GM21381 (cell line): ENCODE measurements around the gene PROSER3.
"Not testable (repeated sequence)": the region's sequence is repeated elsewhere in the genome, so short reads cannot be mapped to it uniquely, and the experiment has no call there.

Experiments
- ATAC-seq: cut with Tn5 transposase; IDR thresholded peaks from one replicate; pipeline ENCODE4 v1.9.1; 2021; ENCODE audit warnings: mild to moderate bottlenecking, moderate library complexity; ENCODE audit not compliant: unreplicated experiment

PROSER3 gene

DNA sequence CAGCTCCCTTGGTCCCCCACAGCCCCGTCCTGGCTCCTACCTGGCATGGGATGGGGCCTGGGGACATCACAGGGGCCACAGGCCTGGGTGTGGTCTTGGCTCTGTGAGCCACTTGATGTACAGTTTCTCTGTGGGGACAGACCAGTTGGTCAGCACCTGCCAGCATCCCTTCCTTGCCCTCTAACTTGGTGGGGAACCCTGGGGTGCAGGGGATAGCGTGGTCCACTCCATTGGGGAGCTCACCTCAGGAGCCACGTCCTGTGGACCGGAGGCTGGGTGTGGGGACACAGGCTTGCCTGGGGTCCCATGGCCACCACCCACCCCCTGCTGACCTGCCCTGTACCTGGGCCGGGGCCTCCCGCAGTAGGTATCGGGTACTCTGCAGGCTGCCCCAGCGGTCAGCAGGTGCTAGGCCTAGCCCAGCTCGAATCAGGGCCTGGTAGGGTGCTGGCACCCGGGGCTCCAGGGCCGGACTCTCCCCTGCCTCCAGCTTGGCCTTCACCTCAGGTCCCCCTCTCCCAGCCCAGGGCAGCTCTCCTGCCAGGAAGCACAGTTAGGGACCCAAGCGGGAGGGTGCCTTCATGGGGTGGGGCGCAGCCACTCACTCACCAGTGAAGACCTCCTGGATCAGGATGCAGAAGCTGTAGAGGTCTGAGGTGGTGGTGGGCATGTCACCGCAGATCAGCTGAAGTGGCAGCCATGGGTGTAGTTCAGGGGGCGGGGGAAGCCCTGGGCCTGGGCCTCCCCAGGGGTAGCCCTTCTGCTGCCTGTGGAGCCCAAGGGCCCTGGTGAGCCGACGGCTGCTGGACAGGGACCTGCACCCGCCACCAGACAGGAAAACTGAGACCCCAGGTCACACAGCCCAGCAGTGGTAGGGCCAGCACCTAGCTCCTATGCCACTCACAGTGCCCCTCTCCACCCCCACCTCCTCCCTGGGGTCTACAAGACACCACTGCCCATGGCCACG is 32.3 kb downstream of the PROSER3 start:
- ATAC-seq = no peak

DNA sequence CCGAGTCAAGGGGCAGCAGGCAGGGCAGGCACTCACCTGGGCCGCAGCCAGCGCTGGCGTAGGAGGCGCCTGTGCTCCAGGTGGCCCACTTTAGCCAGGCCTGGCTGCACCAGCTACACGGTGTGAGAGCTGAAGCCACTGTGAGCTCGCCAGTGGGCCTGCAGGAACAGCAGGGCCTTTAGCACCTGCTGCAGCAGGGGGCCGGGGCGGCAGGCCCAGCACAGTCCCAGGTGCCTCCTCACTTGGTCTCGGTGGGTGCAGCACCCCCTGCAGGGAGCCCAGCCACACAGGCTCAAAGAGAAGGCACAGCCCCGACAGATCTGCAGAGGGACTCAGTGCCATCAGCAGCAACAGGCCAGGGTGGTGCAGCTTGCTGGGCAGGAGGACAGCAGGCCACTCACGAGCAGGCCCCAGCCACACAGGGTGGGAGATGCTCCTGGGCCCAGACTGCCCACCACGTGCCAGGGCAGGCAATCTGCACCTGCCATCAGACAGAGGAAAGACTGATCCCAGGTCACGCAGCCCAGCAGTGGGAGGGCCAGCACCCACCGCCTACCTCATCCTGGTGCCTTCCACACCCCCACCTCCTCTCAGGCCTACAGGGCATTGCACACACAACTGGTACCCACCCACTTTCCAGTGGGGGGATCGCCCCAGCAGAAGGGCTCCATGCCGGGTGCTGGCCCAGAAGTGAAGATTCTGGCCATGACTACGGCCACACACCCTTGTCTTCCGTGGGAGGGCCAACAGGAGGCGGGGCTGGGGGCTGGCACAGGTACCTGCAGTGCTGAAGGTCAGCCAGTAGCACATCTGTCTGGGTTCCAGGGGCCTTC is 33.2 kb downstream of the PROSER3 start:
- no peak for ATAC-seq

DNA sequence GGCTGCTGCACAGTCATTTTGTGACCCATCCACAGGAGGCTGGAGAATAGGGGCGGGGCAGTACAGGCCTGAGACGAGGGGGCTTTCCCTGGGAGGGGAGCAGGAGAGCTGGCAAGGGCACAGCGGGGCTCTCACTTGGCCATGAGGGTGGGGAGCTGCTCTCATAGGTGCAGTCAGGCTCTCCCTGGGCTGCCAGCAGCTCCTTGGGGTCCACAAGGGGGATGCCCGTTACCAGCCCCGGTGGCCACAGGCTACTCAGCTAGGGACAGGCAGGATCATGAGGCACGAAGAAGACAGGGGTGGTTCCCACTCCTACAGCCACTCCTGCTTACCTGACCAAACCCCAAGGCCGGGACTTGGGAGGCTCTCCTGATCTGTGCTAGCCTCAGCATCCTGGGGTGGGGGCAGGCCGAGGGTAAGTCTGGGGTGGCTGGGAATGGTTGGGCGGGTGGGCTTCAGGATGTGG is 33.9 kb downstream of the PROSER3 start:
- no peak for ATAC-seq

DNA sequence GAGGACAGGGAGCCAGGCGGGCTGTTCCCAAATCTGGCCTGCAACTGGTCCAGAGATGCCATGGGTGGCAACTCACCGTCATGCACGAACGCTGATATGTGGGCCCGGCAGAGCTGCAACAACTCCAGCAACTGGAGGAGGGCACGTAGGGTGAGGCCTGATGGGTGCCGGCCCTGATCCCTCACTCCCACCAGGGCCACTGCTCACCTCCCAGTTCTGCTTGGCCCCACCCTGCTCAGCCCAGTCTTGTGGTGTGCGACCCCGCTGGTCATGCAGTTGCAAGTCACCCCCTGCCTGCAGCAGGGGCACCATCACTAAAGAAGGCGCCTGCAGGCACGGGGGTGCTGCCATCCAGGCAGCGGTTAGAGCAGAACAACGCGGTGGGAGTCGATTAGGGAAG is 34.3 kb downstream of the PROSER3 start:
- no peak for ATAC-seq

DNA sequence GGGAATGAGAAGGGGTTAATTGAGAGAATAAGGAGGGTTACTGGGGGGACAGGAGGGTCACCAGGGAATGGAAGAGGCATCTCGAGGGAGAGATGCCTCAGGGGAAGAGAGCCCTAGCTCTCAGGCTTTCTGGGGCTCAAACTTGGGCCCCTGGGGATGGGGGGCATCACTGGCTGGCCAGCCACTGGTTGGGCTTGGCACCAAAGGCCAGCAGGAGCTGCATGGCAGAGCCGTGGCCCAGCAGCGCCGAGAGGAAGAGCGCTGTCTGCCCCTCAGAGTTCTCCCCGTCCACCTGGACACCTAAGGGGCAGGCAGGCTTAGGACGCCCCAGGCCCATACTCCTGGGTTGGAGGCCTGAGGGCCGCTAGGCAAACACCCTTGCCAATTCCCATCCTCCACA is 34.9 kb downstream of the PROSER3 start:
- ATAC-seq = no peak

DNA sequence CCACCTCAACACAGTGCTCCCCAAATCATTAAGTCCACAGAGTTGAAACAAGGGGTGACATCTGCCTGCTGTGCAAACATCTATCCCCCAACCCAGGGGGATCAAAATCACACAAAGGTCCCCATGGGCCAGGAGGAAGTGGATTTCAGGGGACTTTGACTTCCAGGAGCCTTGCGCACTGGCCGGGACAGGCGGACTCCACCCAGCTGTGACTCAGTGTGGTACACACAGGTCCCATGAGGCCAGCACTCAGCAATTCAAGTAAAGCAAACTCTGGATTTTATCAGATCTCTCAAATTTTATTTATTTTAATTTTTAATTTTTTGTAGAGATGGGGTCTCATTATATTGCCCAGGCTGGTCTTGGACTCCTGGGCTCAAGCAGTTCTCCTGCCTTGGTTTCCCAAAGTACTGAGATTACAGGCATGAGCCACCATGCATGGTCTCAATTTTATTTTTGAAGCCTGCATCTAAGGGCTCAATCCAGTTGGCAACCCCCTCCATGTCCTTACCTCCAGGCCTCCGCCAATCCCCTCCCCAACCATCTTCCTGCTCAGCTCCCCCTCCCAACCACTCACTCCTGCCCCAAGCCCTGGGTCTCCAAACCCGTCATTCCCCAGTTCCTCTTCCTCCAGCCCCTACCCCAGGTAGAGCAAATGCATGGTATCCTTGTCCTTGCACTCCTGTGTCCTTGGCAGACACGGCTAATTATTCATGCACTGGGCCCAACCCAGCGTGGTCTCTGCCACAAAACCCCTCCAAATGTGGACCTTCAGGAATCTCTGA is 35.6 kb downstream of the PROSER3 start:
- ATAC-seq = no peak

DNA sequence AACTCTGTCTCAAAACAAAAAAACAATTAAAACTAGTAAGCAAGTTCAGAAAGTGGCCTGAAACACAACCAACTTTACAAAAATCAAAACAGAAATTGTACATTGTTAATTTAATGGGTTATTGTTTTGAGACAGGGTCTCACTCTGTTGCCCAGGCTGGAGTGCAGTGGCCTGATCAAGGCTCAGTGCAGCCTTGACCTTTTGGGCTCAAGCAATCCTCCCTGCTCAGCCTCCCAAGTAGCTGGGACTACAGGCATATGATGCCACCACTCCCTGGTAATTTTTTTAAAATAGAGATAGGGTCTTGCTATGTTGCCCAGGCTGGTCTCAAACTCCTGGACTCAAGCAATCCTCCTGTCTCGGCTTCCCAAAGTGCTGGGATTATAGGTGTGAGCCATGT is 37.6 kb downstream of the PROSER3 start:
- not testable (repeated sequence) for ATAC-seq

DNA sequence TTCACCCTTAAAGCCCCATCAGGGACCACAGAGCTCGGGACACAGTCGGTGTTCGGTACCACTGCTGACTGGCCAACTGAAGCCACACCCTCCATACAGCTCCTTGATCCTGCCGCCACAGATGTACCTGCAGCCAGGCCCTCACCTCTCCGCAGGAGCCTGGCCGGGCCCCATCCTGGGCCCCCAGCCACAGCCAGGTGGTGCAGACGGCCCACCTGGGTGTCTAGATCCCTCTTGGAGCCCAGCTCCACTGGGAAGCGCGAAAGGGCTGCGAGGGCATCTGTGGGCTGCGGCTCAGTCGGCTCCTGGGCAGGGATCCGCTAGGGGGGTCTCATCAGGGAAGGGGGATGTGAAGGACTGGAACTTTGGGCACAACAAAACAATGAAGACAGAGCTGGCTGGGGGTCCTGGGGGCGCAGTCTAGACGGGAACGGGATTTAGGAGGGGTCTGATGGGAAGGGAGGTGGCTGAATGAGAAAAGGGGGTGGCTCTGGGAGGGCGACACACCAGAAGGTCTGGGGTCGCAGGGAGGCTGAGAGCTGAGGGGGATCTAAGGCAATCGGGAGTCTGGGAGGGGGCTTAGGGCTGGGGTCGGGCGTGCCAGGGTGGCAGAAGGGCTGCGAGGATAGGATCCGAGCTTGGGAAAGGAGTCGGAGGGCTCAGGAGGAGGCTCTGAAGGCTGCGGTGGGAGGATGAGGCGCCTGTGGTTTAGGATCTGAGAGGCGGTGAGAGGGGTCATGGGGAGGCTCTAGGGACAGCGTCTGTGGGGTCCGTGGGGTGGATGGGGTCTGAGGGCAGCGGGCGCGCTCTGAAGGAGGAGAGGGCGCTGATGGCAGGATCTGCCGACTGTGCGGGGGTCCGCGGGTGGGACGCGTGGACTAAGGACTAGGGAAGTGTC is 38.9 kb downstream of the PROSER3 start:
- ATAC-seq = no peak

DNA sequence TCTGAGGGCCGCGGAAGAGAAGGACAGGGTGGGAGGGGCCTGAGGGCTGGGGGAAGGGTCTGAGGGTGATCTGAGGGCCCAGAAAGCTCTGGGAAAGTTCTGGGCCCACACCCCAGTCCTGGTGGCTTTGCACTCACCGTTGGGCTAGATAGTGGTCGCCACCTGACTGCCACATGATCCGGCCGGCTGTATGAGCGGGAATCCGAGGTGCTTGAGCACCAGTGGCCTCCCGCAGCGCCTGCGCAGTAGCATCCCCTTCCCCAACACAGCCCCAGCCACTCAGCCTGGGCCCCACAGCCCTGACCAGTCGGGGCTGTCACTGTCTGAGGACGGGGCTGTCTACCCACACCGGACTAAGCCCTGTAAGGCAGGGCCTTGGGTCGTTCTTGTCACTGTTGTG is 39.7 kb downstream of the PROSER3 start:
- ATAC-seq = no peak

DNA sequence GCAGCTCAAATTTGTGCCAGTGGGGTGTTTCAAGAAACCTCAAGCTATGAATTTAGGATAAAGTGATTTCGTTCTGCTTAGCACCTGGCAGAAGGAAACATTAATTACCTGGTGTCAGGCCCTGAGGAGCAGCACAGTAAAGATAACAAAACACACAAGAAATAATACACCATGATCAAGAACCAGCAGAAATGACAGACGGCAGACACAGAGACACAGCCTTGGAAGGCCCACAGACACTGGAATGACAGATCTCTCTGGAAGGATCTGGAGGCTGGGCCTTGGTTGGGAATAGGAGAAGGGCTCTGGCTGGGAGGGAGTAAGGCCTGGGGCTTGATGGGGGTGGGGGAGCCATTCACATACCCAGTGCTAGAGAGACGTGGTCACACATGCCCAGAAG is 43.9 kb downstream of the PROSER3 start:
- no peak for ATAC-seq

DNA sequence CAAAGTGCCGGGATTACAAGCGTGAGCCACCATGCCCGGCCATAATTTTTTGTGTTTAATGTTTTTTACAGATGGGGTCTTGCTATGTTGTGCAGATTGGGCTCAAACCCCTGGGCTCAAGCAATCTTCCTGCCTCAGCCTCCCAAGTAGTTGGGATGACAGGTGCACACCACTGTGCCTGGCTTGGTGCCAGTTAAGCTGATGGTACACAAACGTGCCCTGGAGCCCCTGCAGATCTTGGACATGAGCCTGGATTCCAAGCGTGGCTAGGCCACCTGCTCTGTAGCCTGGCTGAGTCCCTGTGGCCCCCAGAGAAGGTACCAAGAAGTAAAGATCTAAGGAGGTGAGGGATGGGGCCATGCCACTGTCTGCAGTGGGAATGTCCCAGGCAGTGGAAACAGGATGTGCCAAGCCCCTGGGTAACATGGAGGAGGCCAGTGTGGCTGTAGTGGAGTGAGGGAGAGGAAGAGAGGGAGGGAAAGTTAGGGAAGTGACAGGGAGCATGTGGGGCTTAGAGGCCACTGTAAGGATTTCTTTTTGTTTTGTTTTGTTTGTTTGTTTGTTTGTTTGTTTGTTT is 47.6 kb downstream of the PROSER3 start:
- no peak for ATAC-seq

DNA sequence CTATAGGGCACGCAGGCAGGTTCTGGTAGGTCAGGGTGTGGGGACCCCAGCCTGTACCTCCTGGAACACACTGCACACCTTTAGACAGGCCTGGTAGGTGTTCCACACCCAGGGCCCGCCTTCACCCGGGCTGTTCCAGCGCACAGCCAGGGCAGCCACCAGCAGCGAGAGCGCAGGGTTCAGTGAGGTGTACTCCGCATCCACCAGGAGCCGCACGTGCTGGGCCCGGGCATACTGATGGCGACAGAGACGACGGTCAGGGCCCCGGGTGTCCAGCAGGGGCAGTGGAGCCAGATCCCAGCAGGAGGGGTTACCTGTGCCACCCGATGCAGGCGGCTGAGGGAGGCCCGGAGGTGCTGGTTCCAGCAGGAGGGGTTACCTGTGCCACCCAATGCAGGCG is 48.6 kb downstream of the PROSER3 start:
- ATAC-seq = no peak

DNA sequence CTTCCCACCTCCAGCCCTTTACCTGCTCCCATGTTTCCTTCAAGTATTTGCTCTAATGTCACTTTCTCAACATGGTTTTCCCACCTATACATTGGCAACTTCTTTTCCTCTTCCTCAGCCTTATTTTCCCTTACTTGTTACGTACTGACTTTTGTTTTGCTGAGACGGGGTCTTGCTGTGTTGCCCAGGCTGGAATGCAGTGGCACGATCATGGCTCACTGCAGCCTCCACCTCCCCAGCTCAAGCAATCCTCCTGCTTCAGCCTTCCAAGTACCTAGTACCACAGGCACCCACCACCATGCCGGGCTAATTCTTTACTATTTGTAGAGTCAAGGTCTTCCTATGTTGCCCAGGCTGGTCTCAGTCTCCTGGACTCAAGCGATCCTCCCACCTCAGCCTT is 49.7 kb downstream of the PROSER3 start:
- ATAC-seq = no peak

DNA sequence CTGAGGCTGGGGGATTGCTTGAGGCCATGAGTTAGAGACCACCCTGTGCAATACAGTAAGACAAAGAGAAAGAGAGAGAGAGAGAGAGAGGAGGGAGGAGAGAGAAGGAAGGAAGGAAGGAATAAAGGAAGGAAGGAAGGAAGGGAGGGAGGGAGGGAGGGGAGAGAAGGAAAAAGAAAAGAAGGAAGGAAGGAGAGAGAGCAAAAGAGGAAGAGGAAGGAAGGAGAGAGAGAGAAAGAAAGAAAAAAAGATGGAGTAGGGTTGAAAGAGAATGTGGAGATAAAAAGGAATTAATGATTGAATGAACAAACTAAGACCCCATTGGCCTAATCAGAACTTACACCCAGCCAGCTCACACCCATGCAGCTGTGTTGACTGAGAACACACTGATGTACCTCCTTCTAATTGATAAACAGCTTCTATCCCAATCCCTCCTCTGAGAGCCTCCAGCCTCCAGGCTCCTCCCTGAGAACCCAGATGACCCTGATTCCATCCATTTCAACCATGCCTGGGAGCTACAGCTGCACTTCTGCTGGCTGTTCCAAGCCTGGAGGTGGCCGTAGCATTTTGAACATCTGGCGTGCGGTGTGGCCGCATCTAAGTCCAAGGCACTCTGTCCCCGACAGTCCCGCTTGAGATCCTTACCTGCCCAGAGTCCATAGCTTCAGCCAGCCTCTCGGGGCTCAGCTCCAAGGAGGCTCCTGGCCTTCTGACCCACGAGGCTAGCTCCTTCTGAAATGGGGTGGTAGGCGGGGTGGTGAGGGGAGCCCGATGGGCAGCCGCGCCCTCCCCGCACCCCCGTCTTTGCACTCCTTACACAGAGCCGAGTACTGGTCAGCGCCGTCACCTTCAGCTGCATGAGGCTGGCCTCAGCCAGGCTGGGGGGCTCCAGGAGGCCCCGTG is 53.6 kb downstream of the PROSER3 start:
- no peak for ATAC-seq

DNA sequence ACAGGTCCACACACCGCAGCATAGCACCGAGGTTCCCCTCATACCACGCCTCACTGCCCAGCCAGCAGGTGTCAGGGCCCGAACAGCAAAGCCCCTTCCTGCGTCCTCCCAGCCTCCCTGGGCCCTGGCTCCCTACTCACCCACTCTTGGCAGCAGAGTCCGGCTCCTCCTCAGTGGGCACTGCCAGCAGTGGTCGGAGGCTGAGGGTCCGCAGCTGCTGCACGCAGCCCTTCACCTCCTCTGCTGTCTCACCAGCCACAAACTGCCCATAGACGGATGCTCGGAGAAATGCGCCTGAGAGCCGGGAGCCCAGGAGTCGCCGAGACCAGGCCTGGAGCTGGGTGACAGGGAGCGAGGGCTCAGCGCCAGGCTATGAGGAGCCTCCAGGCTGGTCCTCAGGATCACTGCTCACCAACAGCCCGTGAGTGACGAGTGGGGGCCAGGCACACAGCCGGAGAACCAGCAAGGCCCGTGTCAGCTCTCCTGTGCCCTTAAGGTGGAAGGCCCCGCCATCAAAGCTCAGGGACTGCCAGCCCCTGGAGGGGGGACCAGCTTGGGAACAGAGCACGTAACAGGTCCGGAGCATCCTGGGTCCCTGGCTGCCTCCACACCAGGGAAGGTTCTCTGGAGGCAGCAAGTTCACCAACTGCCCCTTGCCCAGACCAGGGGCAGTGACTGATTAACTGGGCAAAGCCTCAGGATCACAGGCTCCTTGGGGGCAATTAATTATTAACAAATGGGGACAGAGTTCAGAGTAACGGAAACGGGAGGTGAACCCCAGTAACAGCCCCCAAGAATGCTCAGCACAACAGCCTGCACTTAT is 54.5 kb downstream of the PROSER3 start, which contains the start of gene PRODH2:
PRODH2 (minus strand) TSS at position 626 of the 823 bp plus-strand sequence; CDS start at position 586, 40 bp downstream.
- no peak for ATAC-seq

DNA sequence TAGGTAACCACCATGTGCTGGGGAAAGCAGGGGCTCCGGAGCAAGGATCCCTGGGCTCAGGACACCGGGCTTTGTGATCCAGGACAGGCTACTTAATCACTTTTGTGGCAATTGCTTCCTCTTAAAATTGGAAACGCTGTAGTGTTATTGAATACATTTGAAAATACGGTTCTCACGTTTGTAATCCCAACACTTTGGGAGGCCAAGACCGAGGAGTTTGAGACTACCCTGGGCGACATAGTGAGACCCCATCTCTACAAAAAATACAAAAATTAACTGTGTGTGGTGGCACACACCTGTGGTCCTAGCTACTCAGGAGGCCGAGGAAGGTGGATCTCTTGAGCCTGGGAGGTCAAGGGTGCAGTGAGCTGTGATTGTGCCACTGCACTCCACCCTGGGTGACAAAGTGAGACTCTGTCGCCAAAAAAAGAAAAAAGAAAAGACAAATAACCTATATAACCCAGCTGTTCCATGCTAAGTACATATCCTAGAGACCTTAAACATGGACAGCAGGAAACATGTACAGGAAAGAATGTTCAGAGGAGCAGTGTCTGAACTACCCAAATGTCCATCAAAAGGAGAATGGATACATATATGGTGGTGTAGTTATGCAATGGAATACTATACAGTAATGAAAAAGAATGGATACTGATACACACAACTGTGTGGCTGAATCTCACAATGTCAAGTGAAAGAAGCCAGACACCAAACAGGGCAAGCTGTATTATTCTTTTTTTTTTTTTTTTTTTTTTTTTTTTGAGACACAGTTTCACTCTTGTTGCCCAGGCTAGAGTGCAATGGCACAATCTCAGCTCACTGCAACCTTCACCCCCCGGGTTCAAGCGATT is 55.3 kb downstream of the PROSER3 start:
- no peak for ATAC-seq

DNA sequence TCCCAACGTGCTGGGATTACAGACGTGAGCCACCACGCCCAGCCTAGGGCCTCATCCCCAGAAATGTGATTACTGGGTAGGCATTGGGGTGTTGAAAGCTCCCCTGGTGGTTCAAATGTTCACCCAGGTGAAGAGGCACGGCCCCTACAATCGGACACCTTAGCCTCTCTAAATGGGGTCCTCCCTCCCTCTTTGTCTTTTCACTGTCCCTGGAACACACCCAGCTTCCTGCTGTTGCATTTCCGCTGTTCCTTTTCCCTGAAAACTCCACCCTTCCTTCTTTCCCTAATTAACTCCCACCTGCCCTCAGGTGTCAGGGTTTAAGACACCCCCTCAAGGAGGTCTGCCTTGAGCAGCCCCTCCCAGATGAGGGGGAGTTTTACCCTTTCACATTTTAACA is 58.3 kb downstream of the PROSER3 start:
- ATAC-seq = no peak
